GM19372 (cell line): ENCODE measurements around the gene CLOCK.
A peak's percentile ranks its signal among the peaks of the same experiment; 100 is the strongest.

ENCODE experiments used
- ATAC-seq: cut with Tn5 transposase; IDR thresholded peaks from one replicate; pipeline ENCODE4 v1.9.1; 2021; ENCODE audit warnings: mild to moderate bottlenecking, low read depth, moderate library complexity; ENCODE audit not compliant: unreplicated experiment

CLOCK gene

DNA sequence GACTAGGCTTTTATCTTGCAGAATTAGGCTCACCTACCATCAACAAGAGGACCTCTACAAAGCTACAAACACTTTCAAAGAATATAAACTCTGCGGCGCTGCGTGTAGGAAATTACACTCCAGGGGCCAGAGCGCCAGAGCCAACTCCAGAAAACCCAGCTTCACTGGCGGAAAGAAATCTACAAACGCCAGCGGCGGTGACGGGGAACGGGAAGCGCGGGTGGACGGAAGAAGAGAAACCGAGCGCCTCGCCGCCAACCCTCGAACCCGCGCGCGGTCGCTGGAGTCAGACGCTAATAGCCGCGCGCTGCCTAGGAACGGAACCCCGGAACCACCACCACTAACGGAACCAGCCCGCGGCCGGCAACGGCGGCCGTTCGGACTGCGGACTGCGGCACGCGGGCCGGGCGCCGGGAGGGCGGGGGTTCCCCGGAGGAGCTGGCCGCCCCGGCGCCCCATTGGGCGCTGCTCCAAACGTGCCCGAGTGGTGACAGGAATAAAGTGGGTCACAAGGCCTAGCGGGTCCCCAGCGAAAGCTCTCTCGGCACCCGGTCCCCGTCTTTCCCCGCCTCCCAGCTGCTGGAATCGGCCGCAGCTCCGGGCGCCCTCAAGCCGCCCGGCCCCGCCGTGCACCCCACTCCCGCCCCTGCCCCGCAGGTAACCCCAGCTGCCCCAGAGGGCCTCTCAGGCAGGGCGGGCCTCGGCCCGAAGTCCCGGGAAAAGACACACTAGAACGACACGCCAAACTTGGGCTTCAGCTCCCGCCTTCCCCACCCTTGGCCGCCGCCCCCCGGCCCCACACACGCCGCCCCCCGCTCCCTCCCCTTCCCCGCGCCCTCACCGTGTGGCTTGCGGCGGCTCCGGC, 836 bp downstream of the CLOCK start:
- peak; percentile 41 for ATAC-seq

DNA sequence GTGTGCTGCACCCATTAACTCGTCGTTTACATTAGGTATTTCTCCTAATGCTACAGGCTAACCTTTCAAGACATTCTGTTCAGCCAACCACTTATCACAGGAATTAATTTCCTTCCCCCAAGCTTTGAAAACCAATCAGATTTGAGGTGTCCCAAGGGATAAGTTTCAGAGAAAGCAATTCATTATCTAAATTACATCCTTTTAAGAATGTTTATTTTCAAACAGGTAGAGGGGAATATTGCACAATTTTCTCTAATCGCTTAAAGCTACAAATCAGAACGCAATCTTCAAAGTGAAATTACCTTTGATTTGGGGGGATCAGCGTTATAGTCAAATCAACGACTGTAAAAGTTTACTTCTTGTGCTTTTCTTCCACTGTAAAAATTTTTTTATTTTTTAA, 1.6 kb downstream of the CLOCK start:
- no peak for ATAC-seq

DNA sequence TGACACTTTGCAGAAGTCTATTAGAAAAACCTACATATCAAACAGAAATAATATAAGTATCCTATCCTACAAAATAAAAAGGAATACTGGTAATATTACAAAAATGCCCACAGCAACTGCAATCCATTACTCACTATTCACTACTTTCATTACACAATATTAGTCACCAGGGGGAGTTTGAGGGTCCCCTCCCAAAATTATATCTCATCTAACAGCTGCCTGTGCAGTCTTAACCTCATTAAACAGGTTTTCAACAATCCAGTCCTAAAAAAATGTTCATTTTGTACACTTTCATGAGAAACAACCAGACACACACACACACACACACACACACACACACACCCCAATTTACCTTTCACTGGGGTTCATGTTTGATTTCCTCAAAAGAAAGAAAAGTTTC, 2.9 kb downstream of the CLOCK start:
- ATAC-seq, result no peak

DNA sequence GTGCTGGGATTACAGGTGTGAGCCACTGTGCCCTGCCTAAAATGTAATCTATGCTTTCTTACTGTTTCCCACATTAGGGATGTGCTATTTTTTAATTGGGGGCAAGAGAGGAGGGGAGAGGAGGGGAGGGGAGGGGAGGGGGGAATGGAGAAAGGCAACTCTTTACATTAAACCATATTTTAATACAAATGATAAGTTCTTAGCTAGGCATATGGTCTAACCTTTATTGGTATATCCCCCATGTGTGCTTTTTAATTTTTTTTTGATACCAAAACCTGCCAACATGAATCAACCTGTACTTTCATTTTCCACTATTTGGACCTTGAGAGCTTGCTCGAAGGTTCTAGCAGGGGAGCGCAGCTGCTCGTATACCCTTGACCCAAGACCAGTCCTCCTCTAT, 6.4 kb downstream of the CLOCK start:
- no peak for ATAC-seq

DNA sequence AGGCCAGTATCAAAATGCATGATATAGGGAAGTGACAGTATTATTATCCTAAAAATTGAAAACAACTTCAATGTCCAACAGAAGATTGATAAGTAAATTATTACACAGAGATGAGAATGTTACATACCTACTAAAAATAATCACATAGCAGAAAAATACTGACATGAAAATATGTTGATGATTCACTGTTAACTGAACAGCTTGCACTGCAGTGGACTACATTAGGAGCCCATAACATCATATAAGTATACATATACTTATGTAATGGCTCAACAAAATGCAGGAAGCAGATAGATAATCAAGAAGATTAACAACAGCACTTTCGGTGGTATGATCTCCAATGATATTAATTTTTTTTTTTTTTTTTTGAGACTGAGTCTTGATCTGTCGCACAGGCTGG, 7.1 kb downstream of the CLOCK start:
- ATAC-seq, result no peak

DNA sequence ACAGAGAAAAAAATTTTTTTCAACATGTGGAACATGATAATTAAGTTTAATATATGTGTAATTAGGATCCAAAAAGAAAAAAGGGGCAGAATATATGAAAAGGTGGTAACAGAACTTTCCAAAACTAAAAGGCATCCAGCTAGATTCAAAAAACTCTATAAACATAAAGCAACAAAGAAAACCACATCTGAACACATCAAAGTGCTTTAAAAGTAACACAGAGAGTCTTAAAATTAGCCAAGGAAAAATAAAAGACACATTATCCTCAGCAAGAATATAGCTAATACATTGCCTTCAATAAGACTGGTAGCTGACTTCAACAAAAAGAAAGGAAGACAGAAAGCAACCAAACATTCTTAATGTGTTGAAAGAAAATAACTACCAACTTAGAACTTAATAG, 8.2 kb downstream of the CLOCK start:
- ATAC-seq, result no peak

DNA sequence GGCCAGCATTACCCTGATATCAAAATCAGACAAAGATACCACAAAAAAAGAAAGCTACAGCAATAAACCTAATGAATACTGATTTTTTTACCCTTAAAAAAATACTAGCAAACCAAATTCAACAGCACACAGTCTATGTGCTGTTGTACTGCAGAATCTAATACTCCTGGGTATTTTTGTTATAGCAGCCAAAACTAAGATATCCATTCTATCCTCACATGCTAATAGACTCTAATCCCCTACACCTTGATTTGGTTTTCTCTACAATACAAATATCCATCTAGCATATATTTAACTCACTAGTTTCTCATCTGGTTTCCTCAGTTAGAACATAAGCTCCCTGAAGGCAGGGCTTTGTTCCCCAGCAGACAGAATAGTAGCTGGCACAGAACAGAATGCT, 12.4 kb downstream of the CLOCK start:
- ATAC-seq, result no peak

DNA sequence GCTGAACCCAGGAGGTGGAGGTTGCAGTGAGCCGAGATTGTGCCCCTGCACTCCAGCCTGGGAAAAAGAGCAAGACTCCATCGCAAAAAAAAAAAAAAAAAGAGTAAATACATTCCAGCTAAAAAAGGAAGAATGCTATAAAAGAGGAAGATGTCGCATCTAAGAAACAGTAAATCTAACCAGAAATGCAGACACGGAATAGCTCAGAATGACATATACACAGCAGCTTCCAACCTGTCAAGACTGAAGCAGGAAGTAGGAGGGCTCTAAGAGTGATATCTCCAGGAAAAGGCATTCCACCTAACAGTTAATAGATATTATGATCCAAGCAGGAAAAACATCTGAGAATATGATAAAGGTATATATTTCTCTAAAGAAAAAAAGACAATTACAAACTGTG, 16.0 kb downstream of the CLOCK start:
- no peak for ATAC-seq

DNA sequence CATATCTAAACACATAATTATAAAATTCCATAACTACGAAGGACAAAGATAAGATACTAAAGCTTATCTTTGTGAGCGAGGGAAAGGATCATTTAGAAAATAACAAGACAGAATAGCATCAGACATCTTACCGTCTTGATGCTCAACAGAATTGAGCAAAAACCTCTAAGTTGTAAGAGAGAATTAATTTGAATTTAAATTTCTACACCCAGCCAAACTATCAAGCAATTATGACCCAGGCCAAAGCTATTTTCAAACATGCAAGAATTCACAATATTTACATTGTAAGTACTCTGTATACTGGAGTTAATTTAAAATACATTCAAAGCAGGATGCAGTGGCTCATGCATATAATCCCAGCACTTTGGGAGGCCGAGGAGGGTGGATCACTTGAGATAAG, 16.5 kb downstream of the CLOCK start:
- ATAC-seq, result no peak

DNA sequence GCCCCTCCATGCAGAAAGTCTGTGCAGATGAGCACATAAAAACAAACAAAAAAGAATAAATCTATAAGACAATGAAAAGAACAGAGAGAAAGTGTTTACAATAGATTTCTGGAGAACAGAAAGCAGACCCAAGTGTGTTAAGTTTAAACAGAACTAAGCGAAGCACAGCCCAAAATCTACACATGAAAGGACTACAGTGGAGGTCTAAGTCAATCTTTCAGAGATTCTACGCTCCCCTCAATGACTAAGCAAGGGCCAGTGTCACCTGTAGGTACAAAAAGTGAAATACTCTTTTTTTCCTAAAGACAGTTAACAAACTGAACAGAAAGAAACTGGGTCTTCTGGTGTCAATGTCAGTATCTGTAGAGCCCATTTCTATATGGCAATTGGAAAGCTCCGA, 18.2 kb downstream of the CLOCK start:
- ATAC-seq, result no peak

DNA sequence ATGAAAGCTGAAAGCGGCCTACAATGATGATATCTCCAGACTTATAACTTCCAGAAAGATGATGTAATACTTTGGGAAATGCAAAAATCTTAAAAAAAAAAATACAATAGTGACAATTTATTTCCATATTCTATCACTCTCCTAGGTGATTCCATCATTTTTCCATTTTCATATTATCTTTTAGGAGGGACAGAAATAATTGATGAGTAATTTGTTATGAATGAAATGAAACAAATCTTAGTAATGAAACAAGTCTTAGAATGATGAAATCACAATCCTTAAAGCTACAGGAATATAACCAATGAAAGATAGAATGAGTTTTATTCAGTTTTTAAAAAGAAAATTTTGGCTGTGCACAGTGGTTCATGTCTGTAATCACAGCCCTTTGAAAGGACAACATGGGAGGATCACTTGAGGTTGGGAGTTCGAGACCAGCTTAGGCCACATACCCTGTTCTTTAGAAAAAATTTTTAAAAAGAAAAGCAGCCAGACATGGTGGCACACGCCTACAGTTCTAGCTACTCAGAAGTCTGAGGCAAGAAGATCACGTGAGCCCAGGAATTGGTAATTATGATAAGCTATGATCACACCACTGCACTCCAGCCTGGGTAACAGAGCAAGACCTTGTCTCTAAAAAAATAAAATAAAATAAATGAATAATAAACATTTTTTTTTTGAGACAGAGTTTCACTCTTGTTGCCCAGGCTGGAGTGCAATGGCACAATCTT, 21.7 kb downstream of the CLOCK start:
- ATAC-seq, result no peak

DNA sequence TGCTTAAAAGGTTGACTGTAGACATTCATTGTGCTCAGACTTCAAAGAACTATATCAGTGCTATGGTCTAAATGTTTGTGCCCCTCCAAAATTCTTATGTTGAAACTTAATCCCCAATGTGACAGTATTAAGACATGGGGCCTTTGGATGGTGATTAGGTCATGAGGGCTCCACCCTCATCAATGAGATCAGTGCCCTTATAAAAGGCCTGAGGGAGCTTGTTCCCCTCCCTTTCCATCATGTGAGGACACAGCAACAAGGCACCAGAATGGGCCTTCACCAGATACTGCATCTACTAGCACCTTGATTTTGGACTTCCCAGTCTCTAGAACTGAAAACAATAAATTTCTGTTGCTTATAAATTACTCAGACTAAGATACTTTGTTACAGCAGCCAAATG, 28.3 kb downstream of the CLOCK start:
- ATAC-seq, result no peak

DNA sequence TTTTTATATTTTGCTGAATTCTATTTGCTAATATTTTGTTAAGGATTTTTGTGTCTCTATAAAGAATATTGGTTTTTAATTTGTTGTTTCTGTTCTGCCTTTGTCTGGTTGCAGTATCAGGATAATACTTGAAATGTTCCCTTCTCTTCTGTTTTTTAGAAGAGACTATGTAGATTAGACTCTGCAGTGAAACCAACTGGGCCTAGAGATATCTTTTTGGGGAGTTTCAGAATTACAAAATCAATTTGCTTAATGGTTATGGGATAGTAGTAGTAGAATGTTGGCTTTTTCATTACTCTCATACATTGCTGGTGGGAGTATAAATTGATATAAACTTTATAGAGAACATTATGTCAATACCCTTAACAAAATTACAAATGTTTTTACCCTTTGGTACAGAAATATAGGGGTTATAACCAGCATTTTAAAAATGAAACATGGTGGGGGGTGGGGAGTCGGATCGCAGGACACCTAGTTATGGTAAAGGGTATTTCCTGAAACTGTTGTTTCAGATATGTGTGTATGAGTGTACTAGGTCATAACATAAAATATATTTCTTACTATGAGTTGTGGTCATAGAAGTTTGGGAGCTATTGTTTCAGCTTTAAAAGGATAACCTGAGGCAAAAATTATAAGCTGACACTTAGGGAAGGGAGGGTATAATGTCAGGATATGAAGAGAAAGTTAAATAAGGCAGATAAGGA, 29.0 kb downstream of the CLOCK start:
- peak; percentile 76 for ATAC-seq

DNA sequence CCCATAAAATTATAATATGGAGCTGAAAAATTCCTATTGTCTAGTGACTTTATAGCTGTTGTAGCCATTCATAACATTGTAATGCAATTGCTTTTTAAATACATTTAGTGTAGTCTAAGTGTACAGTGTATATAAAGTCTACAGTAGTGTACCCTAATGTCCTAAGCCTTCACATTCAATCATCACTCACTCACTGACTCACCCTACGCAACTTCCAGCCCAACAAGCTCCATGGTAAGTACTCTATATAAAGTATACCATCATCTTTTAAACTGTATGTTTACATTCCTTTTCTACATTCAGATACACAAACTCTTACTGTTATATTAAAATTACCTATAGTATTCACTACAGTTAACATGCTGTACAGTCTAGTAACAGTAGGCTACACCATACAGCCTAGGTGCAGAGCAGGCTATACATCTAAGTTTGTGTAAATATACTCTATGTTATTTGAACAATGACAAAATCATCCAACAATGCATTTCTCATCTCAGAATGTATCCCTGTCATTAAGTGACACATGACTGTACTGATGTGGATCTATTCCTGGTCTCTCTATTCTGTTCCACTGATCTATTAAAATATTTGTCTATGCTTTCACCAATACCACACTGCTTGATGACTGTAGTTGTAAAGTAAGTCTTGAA, 33.7 kb downstream of the CLOCK start:
- ATAC-seq, result no peak

DNA sequence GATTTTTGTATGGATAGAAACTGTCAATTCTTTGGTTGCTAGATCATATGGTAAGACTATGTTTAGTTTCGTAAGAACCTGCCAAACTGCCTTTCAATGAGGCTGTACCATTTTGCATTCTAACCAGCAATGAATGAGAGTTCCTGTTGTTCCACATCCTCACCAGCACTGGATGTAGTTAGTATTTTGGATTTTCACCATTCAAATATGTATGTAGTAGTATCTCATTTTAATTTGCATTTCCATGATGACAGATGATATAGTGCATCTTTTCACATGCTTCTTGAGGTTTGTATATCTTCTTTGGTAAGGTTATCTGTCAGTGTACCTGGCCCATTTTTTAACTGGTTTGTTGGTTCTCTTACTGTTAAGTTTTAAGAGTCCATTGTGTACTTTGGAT, 34.6 kb downstream of the CLOCK start:
- ATAC-seq, result no peak

DNA sequence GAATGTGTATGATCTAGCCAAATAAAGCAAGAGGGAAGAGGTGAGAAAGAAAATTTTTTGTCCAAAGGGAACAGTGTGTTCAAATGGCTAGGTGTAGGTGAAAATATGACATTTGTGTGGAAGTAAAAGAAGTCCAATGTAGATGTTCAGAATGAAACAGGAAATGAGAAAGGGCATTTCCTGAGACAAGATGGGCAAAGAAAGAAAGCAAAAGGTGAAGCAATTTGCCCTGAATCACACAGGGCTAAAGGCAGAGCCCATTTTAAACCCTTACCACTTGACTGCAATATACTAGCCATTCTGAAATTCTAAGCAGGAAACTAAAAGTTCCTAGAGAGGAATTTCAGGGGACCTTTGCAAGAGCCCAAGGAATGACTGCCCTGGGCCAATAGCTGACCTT, 36.0 kb downstream of the CLOCK start:
- no peak for ATAC-seq

DNA sequence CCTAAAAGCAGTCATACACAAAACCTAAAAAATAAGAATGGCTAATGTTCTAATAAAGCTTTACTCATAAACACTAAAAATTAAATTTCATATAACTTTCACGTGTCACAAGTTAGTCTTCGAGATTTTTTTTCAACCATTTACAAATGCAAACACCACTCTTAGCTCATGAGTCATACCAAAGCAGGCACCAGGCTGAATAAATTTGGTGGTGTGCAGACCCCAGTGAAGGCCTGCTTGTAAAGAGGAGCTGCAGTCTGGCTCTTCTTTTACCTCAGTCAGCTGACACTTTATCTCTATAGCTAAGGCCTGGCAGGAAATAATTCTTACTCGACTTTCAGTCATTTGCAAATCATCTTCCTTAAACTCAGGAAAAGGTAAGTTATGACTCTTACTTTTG, 37.4 kb downstream of the CLOCK start:
- no peak for ATAC-seq

DNA sequence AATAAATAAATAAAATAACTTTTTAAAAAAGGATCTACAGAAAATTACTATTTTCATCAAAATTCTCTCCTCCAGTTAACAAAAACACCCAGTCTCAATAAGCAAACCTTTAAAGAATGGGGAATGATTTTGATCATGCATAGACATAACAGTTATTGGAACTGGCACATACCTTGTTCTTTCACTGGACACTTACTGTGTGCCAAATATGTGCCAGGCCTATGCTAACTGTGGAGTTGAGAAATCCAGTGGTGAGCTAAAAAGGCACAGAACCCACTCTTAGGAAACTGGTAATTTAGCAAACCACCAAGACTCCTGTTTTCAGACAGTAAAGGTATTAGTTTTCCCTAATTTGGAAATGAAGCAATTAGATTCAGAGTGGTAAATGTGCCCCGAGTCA, 39.1 kb downstream of the CLOCK start:
- ATAC-seq, result no peak

DNA sequence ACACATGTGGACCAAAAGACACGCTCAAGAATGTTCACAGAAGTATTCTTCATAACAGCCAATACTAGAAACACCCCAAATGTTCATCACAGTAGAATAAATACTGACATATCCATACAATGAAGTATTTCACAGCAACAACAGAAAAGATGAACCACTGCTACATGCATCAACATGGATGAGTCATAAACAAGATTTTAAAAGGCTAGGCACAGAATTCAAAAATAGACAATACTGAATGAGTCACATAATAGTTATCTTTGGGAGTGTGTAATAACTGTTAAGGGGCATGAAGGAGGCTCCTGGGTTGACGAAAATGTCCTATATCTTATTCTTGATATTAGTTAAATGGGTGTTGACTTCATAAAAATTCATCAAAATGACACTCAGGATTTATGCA, 43.5 kb downstream of the CLOCK start:
- ATAC-seq, result no peak

DNA sequence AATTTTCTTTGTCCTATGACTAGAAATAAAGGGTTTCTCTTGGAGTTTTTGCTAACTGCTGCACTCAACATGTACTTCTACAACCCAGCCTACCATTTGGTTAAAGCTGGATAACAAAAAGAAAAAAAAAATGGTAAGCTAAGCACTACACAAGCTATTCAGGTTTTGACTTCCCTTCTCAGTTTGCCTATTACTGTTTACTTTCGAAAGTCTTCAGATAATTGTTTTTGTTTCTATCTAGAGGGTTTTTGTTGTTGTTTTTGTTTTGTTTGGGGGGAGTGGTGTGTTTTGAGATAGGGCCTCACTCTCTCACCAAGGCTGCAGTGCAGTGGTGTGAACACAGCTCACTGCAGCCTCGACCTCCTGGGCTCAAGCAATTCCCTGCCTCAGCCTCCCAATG, 46.6 kb downstream of the CLOCK start:
- ATAC-seq, result no peak

DNA sequence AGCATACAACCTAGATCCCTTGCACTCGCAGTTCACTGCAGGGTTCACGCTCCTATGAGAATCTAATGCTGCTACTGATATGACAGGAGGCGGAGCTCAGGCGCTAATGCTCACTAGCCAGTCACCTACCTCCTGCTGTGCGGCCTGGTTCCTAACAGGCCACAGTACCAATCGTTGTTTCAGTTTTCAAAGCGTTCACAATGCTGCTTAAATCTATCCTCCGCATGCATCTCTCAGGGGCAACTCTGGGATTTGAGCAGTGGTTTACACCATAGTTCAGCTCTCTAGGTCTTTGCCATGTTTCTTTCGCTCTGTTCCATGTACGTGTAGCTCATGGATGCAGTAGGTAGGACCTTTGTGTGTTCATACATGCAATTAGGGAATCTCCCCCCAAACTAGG, 47.2 kb downstream of the CLOCK start:
- ATAC-seq, result no peak
